Bronchial epithelial cell (primary cell): ENCODE measurements around the gene GHRL. TPM values are rescaled to one million over a fixed set of nuclear protein-coding genes. Genes with fewer than 3 reads are reported as not detected.

Experiments used
- DNase-seq: peaks from one replicate; pipeline ENCODE4 v3.0.0-alpha.2; 2010; ENCODE audit warnings: low read depth
- FAIRE-seq: peaks from 2 replicates; lab custom pipeline; 2011; peaks lifted over from hg19 to GRCh38; lab: Jason Lieb, UNC
- H3K27me3 ChIP-seq: 2 replicates; pipeline ENCODE4 v1.5.1; 2011; ENCODE audit warnings: low read length; ENCODE audit not compliant: control insufficient read depth, insufficient read depth
- H3K36me3 ChIP-seq: 2 replicates; pipeline ENCODE4 v1.5.1; 2011; ENCODE audit warnings: low read length; ENCODE audit not compliant: control insufficient read depth, insufficient read depth
- H3K4me3 ChIP-seq: 2 replicates; pipeline ENCODE4 v1.5.1; 2011; ENCODE audit warnings: mild to moderate bottlenecking, low read depth, low read length, control low read depth
- total RNA-seq: library from RNA; depleted of rRNA; stranded (reverse); fragments of >200 nt; gene quantifications from 2 replicates; pipeline ENCODE4 v1.2.1, GENCODE V29; 2014
- TF ChIP-seq, protein P1 (sequence below): IDR thresholded peaks from 2 replicates; pipeline ENCODE4 v1.5.1; 2011; ENCODE audit warnings: mild to moderate bottlenecking, moderate library complexity, low read length, control low read depth, inconsistent platforms; ENCODE audit not compliant: insufficient read depth, severe bottlenecking

GHRL gene
- total RNA-seq, 1 donor from 2014 or later: not detected

GRCh38 chr3:10262027-10262426, 30.7 kb downstream of the GHRL start:
- no peak overlapping the region for H3K4me3 ChIP-seq
- peaks cover 9% of the 10 kb centered on the region for H3K36me3 ChIP-seq
- no peaks in the 10 kb centered on the region for H3K27me3 ChIP-seq
- FAIRE-seq (no peak), DNase-seq (no peak)
- TF ChIP-seq, protein P1, sequence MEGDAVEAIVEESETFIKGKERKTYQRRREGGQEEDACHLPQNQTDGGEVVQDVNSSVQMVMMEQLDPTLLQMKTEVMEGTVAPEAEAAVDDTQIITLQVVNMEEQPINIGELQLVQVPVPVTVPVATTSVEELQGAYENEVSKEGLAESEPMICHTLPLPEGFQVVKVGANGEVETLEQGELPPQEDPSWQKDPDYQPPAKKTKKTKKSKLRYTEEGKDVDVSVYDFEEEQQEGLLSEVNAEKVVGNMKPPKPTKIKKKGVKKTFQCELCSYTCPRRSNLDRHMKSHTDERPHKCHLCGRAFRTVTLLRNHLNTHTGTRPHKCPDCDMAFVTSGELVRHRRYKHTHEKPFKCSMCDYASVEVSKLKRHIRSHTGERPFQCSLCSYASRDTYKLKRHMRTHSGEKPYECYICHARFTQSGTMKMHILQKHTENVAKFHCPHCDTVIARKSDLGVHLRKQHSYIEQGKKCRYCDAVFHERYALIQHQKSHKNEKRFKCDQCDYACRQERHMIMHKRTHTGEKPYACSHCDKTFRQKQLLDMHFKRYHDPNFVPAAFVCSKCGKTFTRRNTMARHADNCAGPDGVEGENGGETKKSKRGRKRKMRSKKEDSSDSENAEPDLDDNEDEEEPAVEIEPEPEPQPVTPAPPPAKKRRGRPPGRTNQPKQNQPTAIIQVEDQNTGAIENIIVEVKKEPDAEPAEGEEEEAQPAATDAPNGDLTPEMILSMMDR: no peak

DNA sequence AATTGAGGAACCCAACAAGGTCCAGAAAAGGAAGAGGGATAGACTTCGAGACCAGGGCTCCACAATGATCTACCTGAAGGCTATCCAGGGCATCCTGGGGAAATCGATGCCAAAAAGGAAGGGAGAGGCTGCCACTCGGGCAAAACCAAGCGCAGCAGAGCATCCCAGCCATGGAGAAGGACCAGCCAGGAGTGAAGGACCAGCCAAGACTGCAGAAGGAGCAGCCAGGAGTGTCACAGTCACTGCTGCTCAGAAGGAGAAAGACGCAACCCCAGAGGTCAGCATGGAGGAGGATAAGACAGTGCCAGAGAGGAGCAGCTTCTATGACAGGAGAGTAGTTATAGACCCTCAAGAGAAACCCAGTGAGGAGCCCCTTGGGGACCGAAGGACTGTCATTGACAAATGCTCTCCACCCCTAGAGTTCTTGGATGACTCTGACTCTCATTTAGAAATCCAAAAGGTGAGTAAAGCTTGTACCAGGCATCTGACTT, 32.5 kb downstream of the GHRL start:
- TF ChIP-seq, protein P1: no peak
- H3K27me3 ChIP-seq: no peaks in the 10 kb centered on the region
- DNase-seq (no peak), FAIRE-seq (no peak)
- H3K4me3 ChIP-seq: no peak overlapping the region
- peaks cover 9% of the 10 kb centered on the region for H3K36me3 ChIP-seq

DNA sequence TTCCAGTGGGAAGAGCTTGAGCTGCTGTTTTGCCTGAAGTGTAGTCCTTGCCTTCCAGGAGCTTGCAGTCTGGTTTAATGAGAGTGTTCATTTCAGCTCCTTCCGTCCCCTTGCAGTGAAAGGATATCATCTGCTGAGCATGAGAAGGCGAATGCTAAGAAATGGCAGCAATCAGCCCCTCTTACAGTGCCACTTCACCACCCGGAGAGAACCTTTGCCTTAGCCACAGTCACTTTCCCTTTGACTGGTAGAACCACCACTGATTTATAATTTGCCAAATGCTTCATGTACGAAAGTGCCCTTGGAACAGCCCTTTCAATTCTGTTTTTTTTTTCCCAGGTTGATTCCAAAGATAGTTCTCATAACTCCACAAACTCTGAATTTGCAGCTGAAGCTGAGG, 32.9 kb downstream of the GHRL start:
- Histone ChIP-seq H3K4me3 (no peak overlapping the region), H3K36me3 (peaks cover 12% of the 10 kb centered on the region), H3K27me3 (no peaks in the 10 kb centered on the region)
- no peak for FAIRE-seq
- no peak for DNase-seq
- TF ChIP-seq, protein P1: no peak

GRCh38 chr3:10259036-10259435, 33.7 kb downstream of the GHRL start:
- Histone ChIP-seq H3K4me3 (no peak overlapping the region), H3K27me3 (no peaks in the 10 kb centered on the region), H3K36me3 (peaks cover 15% of the 10 kb centered on the region)
- no peak for DNase-seq
- FAIRE-seq: no peak
- TF ChIP-seq, protein P1: no peak

- TF ChIP-seq, protein P1: no peak
- no peak for FAIRE-seq
These were observed 36.9 kb downstream of the GHRL start for GRCh38 chr3:10255835-10256234.

DNA sequence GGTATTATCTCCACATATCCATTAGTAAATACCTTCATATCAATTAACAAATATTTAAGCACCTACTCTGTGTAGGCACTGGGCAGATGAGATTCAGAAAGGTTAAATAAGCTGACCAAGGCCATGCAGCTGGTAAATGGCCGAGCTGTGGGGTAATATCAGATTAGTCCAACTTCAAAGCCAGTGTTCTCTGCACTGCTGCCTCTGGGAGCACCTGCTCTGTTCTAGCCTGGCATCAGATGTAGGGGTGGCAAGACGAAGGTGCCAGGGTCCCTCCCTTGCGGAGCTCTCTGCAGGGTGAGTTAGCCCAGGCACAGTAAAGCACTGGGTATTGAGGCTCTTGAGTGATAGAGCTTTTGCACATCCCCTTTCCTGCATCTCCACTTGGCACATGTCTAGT, 39.0 kb downstream of the GHRL start:
- TF ChIP-seq, protein P1: no peak
- Histone ChIP-seq H3K27me3 (no peaks in the 10 kb centered on the region), H3K4me3 (no peak overlapping the region), H3K36me3 (peaks cover 13% of the 10 kb centered on the region)
- no peak for DNase-seq
- FAIRE-seq: no peak

More at GRCh38 chr3:10255835-10256234, 36.9 kb downstream of the GHRL start:
- H3K4me3 ChIP-seq: no peak overlapping the region
- peaks cover 21% of the 10 kb centered on the region for H3K36me3 ChIP-seq
- H3K27me3 ChIP-seq: no peaks in the 10 kb centered on the region
- no peak for DNase-seq
